DMS79 treated with DMSO at 0.1 percent for 48 hours (cell line): Measurements from ENCODE around the gene BNIPL.
A peak's percentile ranks its signal among the peaks of the same experiment; 100 is the strongest.

ENCODE experiments used
- DNase-seq: peaks from one replicate; lab custom pipeline; 2025; lab: John Stamatoyannopoulos, UW

Gene BNIPL

GRCh38 chr1:151059109-151060006, 23.0 kb downstream of the BNIPL start, which contains the start of gene CDC42SE1:
CDC42SE1 (minus strand) TSS chr1:151059622; CDS start chr1:151055730, 3,892 bp downstream.
- peak; percentile 65 for DNase-seq

- DNase-seq = peak; percentile 88
Measured at GRCh38 chr1:151060007-151060656, 23.7 kb downstream of the BNIPL start, which contains the start of gene MLLT11. MLLT11 (plus strand) TSS chr1:151060397; CDS start chr1:151067225, 6,828 bp downstream.

GRCh38 chr1:151060657-151061421, 24.5 kb downstream of the BNIPL start:
- no peak for DNase-seq

- no peak for DNase-seq
Measured at GRCh38 chr1:151061704-151062103, 25.3 kb downstream of the BNIPL start.

- no peak for DNase-seq
Measured at GRCh38 chr1:151062741-151063371, 26.5 kb downstream of the BNIPL start.

- no peak for DNase-seq
Measured at GRCh38 chr1:151065089-151065645, 28.8 kb downstream of the BNIPL start.

- DNase-seq = no peak
Measured at GRCh38 chr1:151067185-151067584, 30.8 kb downstream of the BNIPL start.

- DNase-seq = no peak
Measured at GRCh38 chr1:151069103-151069486, 32.7 kb downstream of the BNIPL start.

GRCh38 chr1:151070474-151071276, 34.3 kb downstream of the BNIPL start, which contains the start of gene GABPB2:
GABPB2 (plus strand) TSS chr1:151070761; CDS start chr1:151088190, 17,429 bp downstream.
- peak; percentile 69 for DNase-seq

- no peak for DNase-seq
Measured at GRCh38 chr1:151072224-151072623, 35.8 kb downstream of the BNIPL start.

- DNase-seq = no peak
Measured at GRCh38 chr1:151085953-151086559, 49.7 kb downstream of the BNIPL start.
